DND-41 (cell line): Measurements from ENCODE around the gene GABRG3.

Experiments used
- CTCF ChIP-seq: IDR thresholded peaks from 2 replicates; pipeline ENCODE4 v1.5.1; 2012; ENCODE audit warnings: borderline replicate concordance, low read length, moderate library complexity, mild to moderate bottlenecking; ENCODE audit not compliant: poor library complexity, severe bottlenecking; ENCODE audit errors: extremely low read depth
- EZH2 ChIP-seq: IDR thresholded peaks from 3 replicates; pipeline ENCODE4 v1.6.1; 2012; ENCODE audit warnings: borderline replicate concordance, low read depth, mild to moderate bottlenecking, moderate library complexity, low read length, inconsistent platforms; ENCODE audit not compliant: severe bottlenecking

- TF ChIP-seq CTCF (no peak), EZH2 (no peak)
Measured at GRCh38 chr15:26985050-26985449, 14.1 kb downstream of the GABRG3 start.
